Stimulated activated CD4-positive, alpha-beta T cell treated with anti-CD3 and anti-CD28 coated beads, Interleukin-15, amount 100 ng/mL, for 24 hours (primary cell): ENCODE data around the gene RNF150.

ENCODE experiments used
- DNase-seq: peaks from one replicate; pipeline ENCODE4 v3.0.0-alpha.2; 2020

Gene RNF150

DNA sequence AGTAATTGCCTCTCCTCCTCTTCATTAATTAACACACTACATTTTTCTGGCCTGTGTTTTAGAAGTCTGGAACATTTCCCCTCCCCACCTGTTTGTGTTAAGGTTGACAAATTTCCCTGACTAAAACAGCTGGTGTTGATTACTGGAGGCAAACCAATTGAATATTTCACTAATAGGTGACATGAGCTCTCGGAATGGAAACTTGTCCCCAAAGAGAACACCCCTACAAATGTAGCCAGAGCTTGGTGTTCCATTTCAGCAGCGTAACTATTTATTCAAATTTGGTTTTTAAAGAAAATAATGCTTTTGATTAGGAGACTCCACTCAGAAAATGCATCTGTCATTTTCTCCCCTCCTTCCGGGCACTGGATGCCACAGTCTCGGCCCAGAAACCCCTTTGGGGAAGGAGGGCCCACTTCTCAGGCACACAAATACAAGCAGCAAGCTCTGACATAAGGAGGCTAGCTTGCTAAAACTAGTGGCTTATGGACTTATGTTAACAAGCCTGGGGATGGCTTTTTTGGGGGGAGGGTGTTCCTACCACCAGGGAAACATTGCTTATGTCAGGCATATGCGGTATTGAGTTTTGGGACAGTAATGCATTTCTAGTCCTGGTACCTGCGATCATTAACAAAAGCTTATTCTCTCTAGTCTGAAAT lies 2.2 kb downstream of the RNF150 start:
- DNase-seq = no peak

DNA sequence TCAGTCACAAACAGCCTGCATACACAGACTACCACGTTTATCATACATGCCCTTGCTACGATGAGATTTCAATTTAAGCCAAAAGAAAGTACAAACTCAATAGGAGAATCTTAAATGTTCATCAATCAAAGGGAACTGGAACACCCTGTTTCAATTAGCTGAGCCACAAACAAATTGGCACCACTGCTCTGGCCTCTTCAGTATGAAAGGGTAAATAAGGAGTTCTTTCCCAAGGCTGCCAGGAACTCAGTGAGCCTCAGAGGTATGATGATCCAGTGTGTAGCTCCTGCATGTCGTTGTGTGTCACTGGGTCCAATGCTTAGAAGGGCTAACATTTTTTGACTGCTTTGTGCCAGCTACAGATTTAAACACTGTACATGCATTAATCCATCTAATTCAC lies 5.4 kb downstream of the RNF150 start:
- no peak for DNase-seq

DNA sequence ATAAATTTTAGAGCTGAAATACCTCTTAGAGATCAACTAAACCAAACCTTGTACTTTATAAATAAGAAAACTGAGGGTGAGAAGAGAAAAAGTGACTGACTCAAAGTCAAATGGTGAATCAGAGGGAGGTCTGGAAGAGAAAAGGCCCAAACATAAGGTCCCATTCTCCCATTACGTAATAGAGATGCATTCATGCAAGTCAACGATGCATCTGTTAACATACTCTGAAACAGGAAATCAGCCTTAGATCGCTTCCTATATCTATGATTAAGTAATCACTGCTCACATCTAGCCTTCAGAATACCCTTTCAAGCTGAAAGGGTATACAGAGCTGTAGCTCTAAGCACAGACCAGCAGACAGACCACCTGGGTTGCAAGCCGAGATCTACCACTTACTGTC lies 6.5 kb downstream of the RNF150 start:
- DNase-seq = no peak

DNA sequence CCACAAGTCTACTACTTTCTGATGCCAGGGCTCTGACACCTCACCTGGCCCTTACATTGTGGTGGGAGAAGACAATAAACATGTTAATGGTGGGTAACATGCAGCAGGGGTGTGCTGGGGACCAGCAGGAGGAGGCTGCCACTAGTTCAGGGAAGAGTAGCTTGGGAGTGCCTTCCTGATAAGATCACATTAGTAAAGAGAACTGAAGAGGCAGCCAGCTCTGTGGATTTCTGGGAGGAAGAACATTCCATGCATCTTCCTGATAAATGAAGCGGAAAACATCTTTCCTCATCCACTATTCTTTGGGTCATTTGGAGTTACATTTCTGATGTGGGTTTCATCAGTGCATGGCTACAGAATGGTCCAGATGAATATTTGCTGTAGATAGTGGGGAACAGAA lies 9.0 kb downstream of the RNF150 start:
- no peak for DNase-seq

DNA sequence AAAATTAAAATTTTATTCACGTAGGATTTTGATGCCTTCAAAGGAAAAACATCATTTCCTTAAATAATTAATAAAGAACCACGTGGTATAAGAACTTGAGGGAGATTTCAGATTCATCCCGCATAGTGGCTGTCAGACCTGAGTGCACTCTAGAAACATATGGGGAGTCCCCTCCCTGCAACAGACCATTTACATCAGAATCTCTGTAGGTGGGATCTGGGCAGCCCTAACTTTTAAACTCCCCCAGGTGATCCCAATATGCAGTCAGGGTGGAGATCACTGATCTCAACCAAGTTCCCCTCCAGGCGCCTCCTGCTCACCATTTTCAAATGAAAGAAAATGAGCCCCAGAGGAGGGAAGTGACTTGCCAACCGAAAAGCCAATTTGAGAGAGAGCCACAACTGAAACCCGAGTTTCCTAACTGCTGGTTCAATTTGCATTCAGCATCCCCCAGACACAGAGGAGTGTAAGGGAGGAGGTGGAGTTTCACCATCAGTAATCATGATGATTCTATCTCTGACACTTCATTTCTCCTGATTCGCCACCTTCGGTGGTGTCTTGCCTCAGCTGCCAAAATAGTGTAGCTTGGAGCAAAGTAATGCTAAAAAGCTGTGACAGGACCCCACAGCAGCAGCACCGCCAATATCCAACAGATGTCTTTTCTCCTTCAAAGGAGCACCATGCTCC lies 11.4 kb downstream of the RNF150 start:
- no peak for DNase-seq

DNA sequence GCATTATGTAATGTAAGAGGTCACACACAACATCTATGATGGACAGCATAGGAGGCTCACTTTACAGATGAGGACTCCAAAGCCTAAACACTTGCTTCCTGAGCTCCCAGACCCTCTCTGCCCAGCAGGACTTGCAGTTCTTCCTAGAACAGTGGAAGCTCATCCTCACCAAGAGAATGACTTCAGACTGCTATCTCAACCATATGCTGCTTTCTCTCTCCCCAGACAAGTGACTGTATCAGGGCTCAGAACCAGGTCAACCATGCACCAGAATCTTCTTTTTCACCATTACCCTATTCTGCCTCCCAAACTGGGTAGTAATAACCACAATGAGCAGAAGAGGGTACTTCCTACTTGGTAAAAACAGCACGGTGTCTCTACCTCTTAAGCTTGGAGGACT lies 12.2 kb downstream of the RNF150 start:
- no peak for DNase-seq

DNA sequence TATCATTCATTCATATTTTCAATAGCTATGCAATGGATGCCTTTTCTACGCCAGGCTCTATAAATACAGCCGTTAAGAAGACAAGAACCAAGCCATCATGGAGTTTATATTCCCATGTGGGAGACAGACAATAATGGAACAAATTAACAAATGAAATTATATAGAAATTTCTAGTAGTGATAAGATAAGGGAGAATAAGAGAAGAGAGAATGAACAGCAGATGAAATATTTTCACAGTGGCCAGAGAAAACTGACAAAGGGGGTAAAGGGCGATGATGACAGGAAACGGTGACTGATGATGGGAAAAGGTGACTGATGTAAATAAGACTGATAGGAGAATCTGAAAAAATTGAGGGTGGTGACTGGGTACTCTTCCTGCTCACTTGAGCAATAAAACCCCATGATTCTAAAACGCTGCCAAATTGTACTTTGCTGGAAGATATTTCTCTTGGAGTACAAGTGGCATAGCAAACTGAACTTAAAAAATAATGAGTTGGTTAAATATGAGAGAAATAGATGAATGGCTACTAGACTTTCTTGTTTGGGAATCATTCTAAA lies 13.2 kb downstream of the RNF150 start:
- no peak for DNase-seq

DNA sequence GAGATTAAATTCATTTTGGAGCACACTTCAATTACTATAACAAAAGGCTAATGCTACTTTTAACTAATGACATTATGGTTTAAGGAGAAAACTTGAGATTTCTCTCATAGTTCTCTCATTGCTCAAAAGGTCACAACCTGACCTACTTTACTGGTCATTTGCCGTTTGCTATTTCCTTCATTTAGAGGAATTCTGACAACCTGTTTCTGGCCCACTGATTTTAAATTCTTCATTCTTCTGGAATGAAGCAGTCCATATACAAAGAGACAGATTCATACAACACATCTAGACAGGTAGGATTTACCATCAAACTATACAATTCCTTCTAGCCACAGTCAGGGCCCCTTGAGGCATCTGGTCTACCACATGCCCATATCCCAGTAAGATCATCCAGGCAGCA lies 14.2 kb downstream of the RNF150 start:
- no peak for DNase-seq

DNA sequence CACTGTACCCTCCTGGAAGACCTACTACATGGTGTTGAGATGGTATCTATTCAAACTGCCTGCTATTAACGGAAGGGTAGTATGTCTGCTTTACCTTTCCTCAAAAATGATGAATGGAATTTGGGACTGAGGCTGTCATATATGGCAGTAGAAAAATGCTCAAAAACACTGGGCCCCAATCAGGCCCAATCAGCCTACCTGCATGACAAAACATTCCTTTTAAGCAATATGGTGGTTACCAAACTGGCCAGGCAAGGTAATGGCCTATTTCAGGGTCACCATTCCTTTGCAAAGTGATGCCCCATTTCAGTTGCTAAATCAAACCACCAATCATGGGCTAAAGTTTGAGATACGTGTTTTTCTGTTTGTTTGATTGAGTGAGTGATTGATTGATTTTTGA lies 14.9 kb downstream of the RNF150 start:
- no peak for DNase-seq

DNA sequence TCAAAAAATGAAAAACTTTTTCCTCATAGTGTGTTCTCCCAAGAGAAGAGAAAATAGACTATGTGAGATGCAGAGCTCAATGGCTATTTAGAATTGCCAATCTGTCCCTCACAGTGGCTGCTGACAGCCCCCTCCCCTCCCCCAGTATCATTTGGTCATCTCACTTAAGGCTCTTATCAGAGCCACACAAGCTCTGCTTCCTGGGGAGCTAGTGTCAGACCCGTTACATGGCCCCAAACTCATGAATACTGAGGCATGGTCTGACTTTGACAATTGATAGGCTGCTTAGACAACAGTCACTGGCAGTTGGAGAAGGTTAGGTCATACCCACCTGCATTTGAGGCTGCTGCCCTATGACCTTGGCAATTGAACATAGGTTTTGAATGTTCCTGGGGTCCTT lies 15.3 kb downstream of the RNF150 start:
- no peak for DNase-seq

DNA sequence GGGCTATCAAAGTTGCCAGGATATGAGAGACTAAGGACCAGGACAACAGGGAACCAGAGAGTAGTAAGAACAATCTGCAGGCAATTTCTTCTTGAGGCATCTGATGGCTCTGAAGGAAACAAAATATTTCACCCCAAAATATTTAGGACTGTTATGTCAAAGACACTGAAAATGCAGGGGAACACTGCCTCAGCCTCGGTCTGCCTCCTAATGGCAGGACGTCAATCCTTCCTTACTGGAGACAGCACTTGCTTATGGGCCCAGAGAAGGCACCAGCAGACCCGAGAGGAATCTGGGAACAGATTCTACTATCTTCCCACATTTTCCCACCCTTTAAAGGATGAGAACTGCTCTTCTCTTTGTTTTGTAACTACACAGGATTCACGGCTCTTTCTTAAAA lies 23.3 kb downstream of the RNF150 start:
- DNase-seq = no peak

DNA sequence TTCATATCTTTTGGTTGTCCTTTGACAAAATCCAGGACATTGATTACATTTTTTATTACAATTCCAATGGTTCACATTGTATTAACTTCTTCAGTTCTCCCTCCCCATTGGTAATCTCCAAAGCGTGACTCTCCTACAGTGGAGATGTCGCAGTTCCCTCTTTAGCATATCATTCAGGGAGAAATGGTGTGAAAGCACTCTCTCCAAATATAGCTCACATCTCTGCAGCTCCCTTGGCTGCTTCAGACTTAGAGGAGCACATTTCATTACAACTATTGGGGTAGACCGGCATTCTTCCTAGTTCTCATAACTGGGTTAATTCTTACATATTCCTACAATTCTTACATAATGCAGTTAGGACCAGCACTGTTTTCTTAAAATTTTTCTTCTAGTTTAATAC lies 25.3 kb downstream of the RNF150 start:
- no peak for DNase-seq

DNA sequence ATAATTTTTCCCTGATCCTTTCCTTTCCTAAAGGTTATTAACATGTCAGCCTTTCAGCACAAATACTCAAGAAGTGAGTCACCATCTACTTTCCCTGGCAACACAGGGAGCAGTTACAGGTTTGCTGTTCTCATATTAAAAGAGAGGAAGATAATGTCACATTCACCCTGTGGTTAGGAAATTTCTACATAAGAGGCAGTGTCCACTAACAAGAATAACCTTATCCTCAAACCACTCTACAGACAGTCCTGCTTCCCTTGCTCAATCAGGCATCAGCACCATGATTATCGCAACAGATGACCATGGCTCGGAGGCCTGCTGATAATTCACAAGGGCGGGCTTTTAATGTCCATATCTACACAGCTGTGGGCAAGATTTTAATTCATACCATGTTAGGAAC lies 30.9 kb downstream of the RNF150 start:
- DNase-seq = no peak

DNA sequence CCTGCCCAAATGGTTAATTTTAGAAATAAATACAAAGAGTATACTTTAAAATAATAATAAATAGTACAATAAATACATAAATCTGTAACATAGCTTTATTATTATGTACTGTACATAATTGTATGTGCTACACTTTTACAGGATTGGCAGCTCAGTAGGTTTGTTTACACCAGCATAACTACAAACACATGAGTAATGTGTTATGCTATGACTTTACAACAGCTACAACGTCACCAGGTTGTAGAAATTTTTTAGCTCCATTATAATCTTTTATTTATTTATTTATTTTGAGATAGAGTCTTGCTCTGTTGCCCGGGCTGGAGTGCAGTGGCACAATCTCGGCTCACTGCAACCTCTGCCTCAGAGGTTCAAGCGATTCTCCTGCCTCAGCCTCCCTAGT lies 31.8 kb downstream of the RNF150 start:
- no peak for DNase-seq

DNA sequence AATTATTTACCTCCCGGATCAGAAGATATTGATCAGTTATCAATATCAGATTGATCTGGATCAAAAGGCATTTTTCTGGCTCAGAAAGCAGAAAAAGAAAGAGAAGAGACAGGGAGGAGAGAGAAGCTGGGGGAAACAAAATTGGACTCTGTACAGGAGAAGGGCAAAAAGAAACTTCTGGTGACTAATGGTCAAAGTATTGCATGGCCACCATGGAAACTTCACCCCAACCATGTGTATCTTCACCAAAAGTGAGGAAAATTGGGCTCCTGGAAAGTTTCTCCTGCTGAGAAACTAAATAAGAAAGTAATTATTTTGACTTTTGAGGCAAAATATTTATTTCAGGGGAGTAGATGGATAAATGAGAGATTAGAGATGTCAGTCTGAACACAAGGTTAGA lies 33.9 kb downstream of the RNF150 start:
- DNase-seq = no peak

DNA sequence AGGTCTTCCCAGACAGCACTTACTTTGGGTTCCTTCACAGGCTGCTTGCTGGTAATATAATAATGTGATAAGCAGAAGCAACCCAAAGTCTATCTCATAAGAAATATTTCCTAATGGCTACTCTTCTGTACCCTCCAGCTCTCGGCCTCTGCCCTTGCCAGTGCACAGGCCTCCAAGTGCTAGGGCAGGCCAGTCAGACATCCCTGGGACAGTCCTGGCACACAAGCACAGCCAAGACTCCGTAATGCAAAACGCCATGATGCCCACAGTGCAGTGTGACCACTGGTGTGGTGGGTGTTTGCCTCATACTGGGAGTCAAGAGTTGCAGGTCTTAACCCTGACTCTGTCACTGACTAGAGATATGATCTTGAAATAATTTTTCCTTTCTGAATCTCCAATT lies 35.1 kb downstream of the RNF150 start:
- no peak for DNase-seq

DNA sequence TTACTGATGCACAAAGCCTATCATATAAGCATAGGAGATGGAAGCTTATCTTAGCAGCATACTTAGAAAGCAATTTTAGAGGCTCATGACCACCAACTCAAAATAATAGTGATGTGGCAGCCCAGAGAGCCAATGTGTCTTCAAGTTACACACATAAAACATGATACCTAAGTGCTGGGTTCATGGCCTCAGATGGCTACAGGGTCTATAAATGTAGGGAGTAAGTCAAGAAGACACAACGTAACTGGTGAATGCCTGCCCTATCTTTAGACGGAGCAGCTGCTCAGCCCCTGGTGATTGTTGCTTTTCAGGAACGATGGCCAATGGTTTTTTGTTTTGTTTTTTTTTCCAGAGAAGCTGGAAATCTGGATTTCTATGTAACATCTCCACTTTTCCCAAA lies 42.8 kb downstream of the RNF150 start:
- DNase-seq = no peak

DNA sequence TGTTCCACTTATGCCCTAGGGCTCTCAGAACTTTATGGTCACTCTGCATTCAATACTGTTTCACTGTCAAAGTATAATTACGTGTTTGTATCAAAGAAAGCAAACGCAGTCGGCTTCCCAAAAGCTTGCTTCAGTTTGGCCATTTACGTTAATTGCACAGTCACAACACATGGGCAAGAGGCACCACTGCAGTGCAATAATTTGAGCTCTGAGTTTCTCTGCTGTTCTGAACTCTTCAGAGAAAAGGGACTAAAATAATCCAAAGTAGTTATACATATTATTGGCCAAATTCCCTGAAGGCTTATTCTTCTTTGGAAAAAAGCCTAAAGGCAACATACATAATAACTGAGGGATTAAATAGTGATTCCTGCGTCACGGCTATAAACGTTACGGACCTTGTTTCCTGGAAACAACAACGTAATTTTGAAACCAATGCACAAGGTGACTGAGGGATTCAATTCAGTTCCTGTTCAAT lies 51.3 kb downstream of the RNF150 start:
- DNase-seq = no peak

DNA sequence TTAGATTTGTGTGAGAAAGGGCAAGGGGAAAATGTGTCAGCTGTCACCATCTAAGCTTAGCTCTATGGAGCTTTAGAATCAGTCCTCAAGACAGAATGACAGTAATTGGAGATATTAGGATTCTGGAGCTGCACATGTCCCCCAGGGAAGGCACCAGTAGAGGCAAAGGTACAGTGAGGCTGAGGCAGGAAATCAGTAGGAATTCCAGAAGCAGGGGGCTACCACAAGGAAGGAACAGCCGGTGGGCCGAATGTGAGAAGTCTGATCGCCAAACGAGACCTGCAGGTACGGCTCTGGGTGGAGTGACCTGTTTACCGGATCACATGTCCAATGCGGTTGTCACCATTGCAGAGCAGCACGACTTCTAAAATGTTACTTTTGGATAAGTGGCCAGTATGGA lies 52.6 kb downstream of the RNF150 start:
- no peak for DNase-seq

DNA sequence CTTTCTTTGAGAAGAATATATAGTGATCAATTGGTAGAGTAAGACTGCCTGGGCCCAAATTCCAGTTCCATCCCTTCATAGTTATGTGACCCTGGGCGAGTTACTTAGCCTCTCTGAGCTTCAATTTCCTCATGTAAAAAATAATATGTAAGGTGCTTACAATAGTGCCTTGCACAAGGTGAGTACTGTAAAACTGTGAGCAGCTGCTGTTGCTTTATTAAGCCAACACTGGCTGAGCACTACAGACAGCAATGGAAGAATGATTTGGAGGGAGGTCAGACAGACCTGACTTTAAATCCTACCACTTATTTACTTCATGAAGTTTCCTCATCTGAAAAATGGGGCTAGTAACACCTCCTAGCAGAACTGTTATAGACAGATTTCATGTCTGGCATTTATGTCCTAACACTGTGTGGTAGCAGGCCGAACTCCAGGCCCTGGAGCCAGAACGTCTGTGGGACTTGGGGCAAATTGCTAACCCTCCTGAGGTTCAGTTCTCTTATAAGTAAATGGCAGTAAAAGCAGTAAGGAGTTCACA lies 53.8 kb downstream of the RNF150 start:
- DNase-seq = no peak

DNA sequence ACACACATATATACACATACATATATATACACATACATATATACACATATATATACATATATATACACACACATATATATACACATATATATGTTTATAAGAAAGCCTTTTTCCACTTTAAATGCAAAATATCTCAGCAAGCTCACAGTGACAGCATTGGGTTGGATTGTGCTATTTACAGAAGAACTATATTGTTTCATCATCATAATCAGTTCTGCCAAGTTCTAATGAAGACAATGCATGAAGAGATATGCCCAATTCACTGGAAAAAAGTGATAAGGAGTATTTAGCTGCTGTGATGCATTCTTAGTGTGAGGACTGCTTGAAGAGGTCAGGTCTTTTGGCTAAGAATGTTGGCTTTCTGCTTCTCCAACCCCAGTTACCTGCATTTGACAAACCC lies 54.4 kb downstream of the RNF150 start:
- DNase-seq = no peak

DNA sequence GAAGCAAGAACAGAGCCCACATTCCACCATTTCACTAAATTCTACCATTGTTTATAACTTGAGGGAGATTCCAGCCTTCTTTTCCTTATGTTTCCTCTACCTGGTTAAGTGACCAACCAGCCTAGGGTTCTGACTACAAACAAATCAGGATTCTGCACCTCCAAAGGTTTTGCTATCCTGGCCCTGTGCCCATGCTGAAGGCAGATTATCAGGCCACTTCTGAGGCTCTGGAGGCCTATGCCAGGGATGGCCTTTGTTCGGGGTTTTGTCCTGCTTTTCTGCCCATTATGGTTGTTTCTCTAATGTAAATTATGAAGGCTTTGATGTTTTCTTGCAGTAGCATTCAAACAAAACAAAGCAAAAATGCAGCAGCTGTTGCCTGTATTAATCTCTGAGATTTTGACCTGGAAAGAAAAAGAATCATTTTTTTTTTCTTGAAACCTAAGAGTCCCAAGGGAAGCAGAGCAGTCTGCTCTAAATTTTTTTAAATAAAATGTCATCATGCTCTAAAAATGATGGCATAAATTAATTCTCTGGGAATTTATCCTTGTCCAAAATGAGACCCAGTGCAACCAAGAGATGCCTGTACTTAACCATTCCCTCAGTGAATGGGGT lies 55.6 kb downstream of the RNF150 start:
- no peak for DNase-seq

DNA sequence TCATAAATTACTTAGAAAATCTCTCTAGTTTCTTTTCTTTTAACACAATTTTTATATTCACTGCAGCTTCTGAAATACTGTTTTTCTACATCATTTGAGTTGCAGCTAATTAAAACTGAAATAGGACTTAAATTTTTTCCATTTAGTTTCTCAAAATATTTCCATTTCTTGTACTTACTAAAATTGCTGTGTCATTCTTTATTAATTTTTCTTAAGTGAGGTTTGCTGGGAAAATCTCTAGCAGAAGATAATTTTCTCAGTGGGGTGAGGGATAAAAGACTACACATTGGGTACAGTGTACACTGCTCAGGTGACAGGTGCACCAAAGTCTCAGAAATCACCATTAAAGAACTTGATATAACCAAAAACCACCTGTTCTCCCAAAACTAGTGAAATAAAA lies 57.7 kb downstream of the RNF150 start:
- no peak for DNase-seq
